IPS-15b (cell line): Measurements from ENCODE around the gene GPR162.

Source experiments
- H3K27me3 ChIP-seq: one replicate; pipeline ENCODE4 v1.6.1; 2013; ENCODE audit warnings: low read length; ENCODE audit not compliant: control insufficient read depth, insufficient read depth
- H3K36me3 ChIP-seq: one replicate; pipeline ENCODE4 v1.6.1; 2013; ENCODE audit warnings: low read length; ENCODE audit not compliant: control insufficient read depth, insufficient read depth
- H3K4me1 ChIP-seq: one replicate; pipeline ENCODE4 v1.6.1; 2013; ENCODE audit warnings: mild to moderate bottlenecking, low read length; ENCODE audit not compliant: control insufficient read depth, insufficient read depth
- H3K4me3 ChIP-seq: one replicate; pipeline ENCODE4 v1.5.1; 2013; ENCODE audit warnings: low read depth, low read length
- H3K9ac ChIP-seq: one replicate; pipeline ENCODE4 v1.6.1; 2013; ENCODE audit warnings: low read depth, mild to moderate bottlenecking, low read length
- H3K9me3 ChIP-seq: one replicate; pipeline ENCODE4 v1.6.1; 2013; ENCODE audit warnings: mild to moderate bottlenecking, low read length; ENCODE audit not compliant: control insufficient read depth, insufficient read depth

The GPR162 gene

GRCh38 chr12:6818222-6818621 is 3.4 kb upstream of the GPR162 start:
- Histone ChIP-seq H3K9me3 (no peaks in the 10 kb centered on the region), H3K9ac (no peak overlapping the region), H3K36me3 (no peaks in the 10 kb centered on the region), H3K4me3 (no peak overlapping the region), H3K4me1 (peaks cover 22% of the 10 kb centered on the region), H3K27me3 (peaks cover 26% of the 10 kb centered on the region)

DNA sequence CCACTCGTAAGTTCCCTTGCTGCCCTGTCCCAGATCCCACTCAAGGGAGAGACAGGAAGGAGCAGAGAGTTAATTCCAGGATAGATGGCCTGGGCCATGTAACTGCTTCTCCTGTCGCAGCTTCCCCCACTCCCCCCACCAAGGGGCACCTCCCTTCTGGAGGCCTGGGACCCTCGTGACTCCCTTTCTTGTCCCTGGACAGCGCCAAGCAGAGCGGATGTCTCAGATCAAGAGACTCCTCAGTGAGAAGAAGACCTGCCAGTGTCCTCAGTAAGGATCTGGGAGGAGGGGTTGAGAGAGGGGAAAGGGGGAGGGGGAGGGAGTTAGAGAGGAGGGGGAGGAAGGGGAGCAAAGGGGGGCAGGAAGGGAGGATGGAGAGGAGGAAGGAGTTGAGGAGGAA is 3.0 kb upstream of the GPR162 start:
- Histone ChIP-seq H3K27me3 (peaks cover 29% of the 10 kb centered on the region), H3K9ac (no peak overlapping the region), H3K4me3 (no peak overlapping the region), H3K9me3 (no peaks in the 10 kb centered on the region), H3K4me1 (peaks cover 22% of the 10 kb centered on the region), H3K36me3 (no peaks in the 10 kb centered on the region)

DNA sequence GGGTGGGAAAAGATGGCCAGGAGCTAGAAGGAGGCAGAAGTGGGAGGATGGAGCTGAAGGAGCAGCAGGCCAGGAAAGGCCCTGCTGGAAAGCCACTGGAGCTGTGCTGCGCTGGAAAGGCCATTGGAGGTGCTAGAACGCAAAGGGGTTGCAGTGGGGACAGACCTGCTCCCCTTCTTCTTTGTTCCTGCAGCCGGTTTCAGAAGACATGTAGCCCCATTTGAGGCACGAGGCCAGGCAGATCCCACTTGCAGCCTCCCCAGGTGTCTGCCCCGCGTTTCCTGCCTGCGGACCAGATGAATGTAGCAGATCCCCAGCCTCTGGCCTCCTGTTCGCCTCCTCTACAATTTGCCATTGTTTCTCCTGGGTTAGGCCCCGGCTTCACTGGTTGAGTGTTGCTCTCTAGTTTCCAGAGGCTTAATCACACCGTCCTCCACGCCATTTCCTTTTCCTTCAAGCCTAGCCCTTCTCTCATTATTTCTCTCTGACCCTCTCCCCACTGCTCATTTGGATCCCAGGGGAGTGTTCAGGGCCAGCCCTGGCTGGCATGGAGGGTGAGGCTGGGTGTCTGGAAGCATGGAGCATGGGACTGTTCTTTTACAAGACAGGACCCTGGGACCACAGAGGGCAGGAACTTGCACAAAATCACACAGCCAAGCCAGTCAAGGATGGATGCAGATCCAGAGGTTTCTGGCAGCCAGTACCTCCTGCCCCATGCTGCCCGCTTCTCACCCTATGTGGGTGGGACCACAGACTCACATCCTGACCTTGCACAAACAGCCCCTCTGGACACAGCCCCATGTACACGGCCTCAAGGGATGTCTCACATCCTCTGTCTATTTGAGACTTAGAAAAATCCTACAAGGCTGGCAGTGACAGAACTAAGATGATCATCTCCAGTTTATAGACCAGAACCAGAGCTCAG is 2.3 kb upstream of the GPR162 start:
- Histone ChIP-seq H3K4me3 (no peak overlapping the region), H3K9ac (no peak overlapping the region), H3K36me3 (peaks cover 3% of the 10 kb centered on the region), H3K27me3 (peaks cover 33% of the 10 kb centered on the region), H3K9me3 (no peaks in the 10 kb centered on the region), H3K4me1 (peaks cover 22% of the 10 kb centered on the region)

GRCh38 chr12:6820166-6820565 is 1.5 kb upstream of the GPR162 start:
- peak overlapping the region; percentile 18 for H3K4me3 ChIP-seq
- H3K4me1 ChIP-seq: peaks cover 25% of the 10 kb centered on the region
- H3K27me3 ChIP-seq: peaks cover 41% of the 10 kb centered on the region
- no peak overlapping the region for H3K9ac ChIP-seq
- H3K9me3 ChIP-seq: no peaks in the 10 kb centered on the region
- H3K36me3 ChIP-seq: peaks cover 3% of the 10 kb centered on the region

GRCh38 chr12:6822426-6823135 is 960 bp downstream of the GPR162 start:
- peaks cover 51% of the 10 kb centered on the region for H3K27me3 ChIP-seq
- H3K9ac ChIP-seq: no peak overlapping the region
- peaks cover 31% of the 10 kb centered on the region for H3K4me1 ChIP-seq
- H3K4me3 ChIP-seq: peak overlapping the region; percentile 77
- H3K36me3 ChIP-seq: peaks cover 3% of the 10 kb centered on the region
- no peaks in the 10 kb centered on the region for H3K9me3 ChIP-seq

GRCh38 chr12:6823182-6824084 is 1.8 kb downstream of the GPR162 start:
- H3K9me3 ChIP-seq: no peaks in the 10 kb centered on the region
- H3K4me3 ChIP-seq: no peak overlapping the region
- peaks cover 3% of the 10 kb centered on the region for H3K36me3 ChIP-seq
- no peak overlapping the region for H3K9ac ChIP-seq
- peaks cover 51% of the 10 kb centered on the region for H3K27me3 ChIP-seq
- H3K4me1 ChIP-seq: peaks cover 31% of the 10 kb centered on the region

DNA sequence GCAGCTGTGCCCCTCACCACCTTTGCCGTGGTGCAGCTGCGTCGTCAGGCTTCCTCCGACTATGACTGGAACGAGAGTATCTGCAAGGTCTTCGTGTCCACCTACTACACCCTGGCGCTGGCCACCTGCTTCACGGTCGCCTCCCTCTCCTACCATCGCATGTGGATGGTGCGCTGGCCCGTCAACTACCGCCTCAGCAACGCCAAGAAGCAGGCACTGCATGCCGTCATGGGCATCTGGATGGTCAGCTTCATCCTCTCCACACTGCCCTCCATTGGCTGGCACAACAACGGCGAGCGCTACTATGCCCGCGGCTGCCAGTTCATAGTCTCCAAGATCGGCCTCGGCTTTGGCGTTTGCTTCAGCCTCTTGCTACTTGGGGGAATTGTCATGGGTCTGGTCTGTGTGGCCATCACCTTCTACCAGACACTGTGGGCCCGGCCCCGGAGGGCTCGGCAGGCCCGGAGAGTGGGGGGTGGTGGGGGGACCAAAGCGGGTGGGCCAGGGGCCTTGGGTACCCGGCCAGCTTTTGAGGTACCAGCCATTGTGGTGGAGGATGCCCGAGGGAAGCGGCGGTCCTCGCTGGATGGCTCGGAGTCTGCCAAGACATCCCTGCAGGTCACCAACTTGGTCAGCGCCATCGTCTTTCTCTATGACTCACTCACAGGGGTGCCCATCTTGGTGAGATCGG is 2.6 kb downstream of the GPR162 start:
- H3K4me3 ChIP-seq: peak overlapping the region; percentile 59
- peaks cover 30% of the 10 kb centered on the region for H3K4me1 ChIP-seq
- no peak overlapping the region for H3K9ac ChIP-seq
- no peaks in the 10 kb centered on the region for H3K9me3 ChIP-seq
- H3K27me3 ChIP-seq: peaks cover 50% of the 10 kb centered on the region
- peaks cover 8% of the 10 kb centered on the region for H3K36me3 ChIP-seq

- Histone ChIP-seq H3K36me3 (peaks cover 8% of the 10 kb centered on the region), H3K9ac (peak overlapping the region; percentile 60), H3K4me1 (peaks cover 25% of the 10 kb centered on the region), H3K27me3 (peaks cover 43% of the 10 kb centered on the region), H3K9me3 (no peaks in the 10 kb centered on the region), H3K4me3 (peak overlapping the region; percentile 59)
Observed at GRCh38 chr12:6824901-6825381, 3.3 kb downstream of the GPR162 start.

GRCh38 chr12:6825398-6826124 is 3.9 kb downstream of the GPR162 start:
- peak overlapping the region; percentile 59 for H3K4me3 ChIP-seq
- H3K4me1 ChIP-seq: peaks cover 19% of the 10 kb centered on the region
- H3K27me3 ChIP-seq: peaks cover 37% of the 10 kb centered on the region
- H3K36me3 ChIP-seq: peaks cover 14% of the 10 kb centered on the region
- no peaks in the 10 kb centered on the region for H3K9me3 ChIP-seq
- H3K9ac ChIP-seq: peak overlapping the region; percentile 60

DNA sequence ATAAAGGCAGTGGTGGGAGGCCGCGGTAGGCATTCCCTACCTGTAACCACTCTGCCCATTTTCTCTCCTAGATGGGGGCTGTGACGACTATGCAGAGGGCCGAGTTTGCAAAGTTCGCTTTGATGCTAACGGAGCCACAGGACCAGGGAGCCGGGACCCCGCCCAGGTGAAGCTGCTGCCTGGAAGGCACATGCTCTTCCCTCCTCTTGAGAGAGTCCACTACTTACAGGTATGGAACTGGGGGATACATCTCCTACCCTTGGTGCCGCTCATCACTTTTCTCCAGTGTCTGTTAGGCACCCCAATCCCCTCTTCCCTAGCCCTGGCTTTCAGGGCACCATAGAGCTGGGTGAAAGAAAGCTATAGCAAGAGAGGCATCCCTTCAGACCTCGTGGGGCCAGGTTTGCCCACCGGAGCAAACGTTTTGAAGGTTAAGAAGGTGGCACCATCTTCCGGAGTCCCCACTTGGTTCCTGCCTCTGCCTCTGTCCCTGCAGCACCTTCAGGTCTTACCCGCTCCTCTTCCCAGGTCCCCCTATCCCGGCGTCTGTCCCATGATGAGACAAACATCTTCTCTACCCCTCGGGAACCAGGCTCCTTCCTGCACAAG is 4.6 kb downstream of the GPR162 start:
- Histone ChIP-seq H3K9me3 (no peaks in the 10 kb centered on the region), H3K9ac (no peak overlapping the region), H3K27me3 (peaks cover 37% of the 10 kb centered on the region), H3K36me3 (peaks cover 20% of the 10 kb centered on the region), H3K4me3 (peak overlapping the region; percentile 5), H3K4me1 (peaks cover 15% of the 10 kb centered on the region)
